Measurements from ENCODE around the gene SYTL1. TPM values are rescaled to one million over a fixed set of nuclear protein-coding genes. Genes with fewer than 3 reads are reported as not detected.
A peak's percentile ranks its signal among the peaks of the same experiment; 100 is the strongest.

Gene SYTL1
- total RNA-seq, 1 donor, result under 0.01 TPM

DNA sequence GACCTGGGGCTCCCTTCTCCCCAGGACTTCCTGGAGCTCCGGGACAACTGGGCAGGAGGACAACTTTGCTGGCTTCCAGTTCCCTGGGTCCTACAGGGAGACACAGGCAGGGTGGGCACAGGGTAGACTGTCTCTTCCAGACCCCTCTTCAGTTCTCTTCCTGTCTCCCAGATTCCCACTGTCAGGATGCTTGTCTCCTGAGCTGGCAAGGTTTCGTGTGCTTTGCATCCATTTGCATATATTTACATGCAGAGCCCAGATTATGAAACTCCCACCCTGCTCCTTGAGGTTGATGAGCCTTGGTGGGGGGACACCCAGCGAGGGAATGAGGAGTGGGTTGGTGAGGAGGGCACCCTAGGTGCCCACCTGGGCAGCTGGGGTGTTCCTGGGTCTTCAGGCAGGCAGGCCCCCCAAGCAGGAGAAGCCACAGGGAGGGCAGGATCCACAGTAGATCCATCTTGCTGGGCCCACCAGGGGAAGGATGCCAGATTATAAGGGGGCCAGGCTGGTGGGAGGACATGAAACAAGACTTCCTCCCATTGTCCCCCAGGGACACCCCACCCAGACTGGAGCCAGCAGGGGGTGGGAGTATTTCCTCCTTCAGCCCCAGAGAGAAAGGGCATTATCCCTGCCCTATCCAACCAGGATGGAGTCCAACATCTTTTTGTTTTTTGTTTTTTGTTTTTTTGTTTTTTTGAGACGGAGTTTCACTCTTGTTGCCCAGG, 32.7 kb downstream of the SYTL1 start, which contains the start of gene FCN3:
Gene FCN3, minus strand, starts transcription at position 463 of the 725 bp plus-strand sequence. Its CDS starts 6 bp downstream, at position 457.
- no peaks in the 10 kb centered on the region for H3K9me3 ChIP-seq (ENCODE audit: low read depth, low read length)
- no peak for DNase-seq (ENCODE audit: insufficient read length, low spot score, missing footprints)

GRCh38 chr1:27377760-27378495, 36.1 kb downstream of the SYTL1 start:
- TF ChIP-seq CTCF (IDR thresholded peaks at IDR 0.05; ENCODE audit: extremely low read depth, low read depth, low read length), result no peak
- H3K79me2 ChIP-seq (ENCODE audit: insufficient read depth, low read length), result no peaks in the 10 kb centered on the region

More for the DNA sequence above, 32.7 kb downstream of the SYTL1 start, which contains the start of gene FCN3:
- H4K20me1 ChIP-seq (ENCODE audit: insufficient read depth, low read length), result no peaks in the 10 kb centered on the region
- TF ChIP-seq CTCF (IDR thresholded peaks at IDR 0.05; ENCODE audit: extremely low read depth, low read depth, low read length), result no peak
- H3K27ac ChIP-seq (ENCODE audit: low read depth, low read length), result no peak within 1 kb of the TSS
- H3K4me2 ChIP-seq (ENCODE audit: insufficient read depth, low read length), result no peak within 1 kb of the TSS
- no peaks in the 10 kb centered on the region for H3K79me2 ChIP-seq (ENCODE audit: insufficient read depth, low read length)
- H2AFZ ChIP-seq (ENCODE audit: low read length), result no peak within 1 kb of the TSS
- no peaks in the 10 kb centered on the region for H3K4me1 ChIP-seq (ENCODE audit: insufficient read depth, low read length)
- no peaks in the 10 kb centered on the region for H3K36me3 ChIP-seq (ENCODE audit: insufficient read depth, low read length)
- H3K4me3 ChIP-seq (ENCODE audit: insufficient read depth, low read length), result no peak within 1 kb of the TSS
- H3K27me3 ChIP-seq (ENCODE audit: insufficient read depth, low read length), result peaks cover 4% of the 10 kb centered on the region

DNA sequence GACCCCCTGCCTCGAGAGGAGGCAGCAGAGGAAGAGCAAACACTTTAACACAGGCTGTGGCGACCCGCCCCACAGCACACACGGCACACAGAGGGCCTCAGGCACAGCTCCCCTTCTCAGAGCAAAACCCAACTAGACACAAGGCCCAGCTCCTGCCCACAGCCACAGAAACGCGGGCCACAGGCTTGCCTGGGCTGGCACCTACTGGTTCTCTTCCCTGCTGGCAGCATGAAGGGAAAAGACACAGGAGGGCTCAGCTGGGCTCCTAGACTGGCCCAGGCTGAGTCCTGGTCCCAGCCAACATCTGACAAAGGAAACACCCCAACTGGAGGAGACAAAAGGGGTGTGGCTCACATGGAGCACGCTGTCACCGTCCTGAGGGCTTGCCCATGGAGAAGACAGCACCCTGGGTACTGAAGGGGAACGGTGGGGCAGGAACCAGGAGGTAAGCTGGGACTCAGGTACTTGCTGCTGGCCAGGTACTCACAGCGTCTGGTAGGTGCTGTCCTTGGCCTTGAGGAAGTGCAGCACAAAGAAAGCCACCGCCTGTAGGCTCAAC, 37.8 kb downstream of the SYTL1 start:
- Histone ChIP-seq H2AFZ (ENCODE audit: low read length) (no peak overlapping the region), H3K4me3 (ENCODE audit: insufficient read depth, low read length) (no peak overlapping the region), H3K27ac (ENCODE audit: low read depth, low read length) (no peak overlapping the region), H3K27me3 (ENCODE audit: insufficient read depth, low read length) (peaks cover under 1% of the 10 kb centered on the region), H3K79me2 (ENCODE audit: insufficient read depth, low read length) (no peaks in the 10 kb centered on the region), H3K9me3 (ENCODE audit: low read depth, low read length) (no peaks in the 10 kb centered on the region), H3K36me3 (ENCODE audit: insufficient read depth, low read length) (no peaks in the 10 kb centered on the region), H3K4me1 (ENCODE audit: insufficient read depth, low read length) (no peaks in the 10 kb centered on the region), H4K20me1 (ENCODE audit: insufficient read depth, low read length) (no peaks in the 10 kb centered on the region), H3K4me2 (ENCODE audit: insufficient read depth, low read length) (no peak overlapping the region)
- TF ChIP-seq CTCF (IDR thresholded peaks at IDR 0.05; ENCODE audit: extremely low read depth, low read depth, low read length), result no peak
- no peak for DNase-seq (ENCODE audit: insufficient read length, low spot score, missing footprints)

More at GRCh38 chr1:27377760-27378495, 36.1 kb downstream of the SYTL1 start:
- H3K9me3 ChIP-seq (ENCODE audit: low read depth, low read length), result no peaks in the 10 kb centered on the region
- no peak overlapping the region for H3K4me3 ChIP-seq (ENCODE audit: insufficient read depth, low read length)
- peaks cover 4% of the 10 kb centered on the region for H3K27me3 ChIP-seq (ENCODE audit: insufficient read depth, low read length)
- H2AFZ ChIP-seq (ENCODE audit: low read length), result no peak overlapping the region
- no peak overlapping the region for H3K27ac ChIP-seq (ENCODE audit: low read depth, low read length)
- H3K36me3 ChIP-seq (ENCODE audit: insufficient read depth, low read length), result no peaks in the 10 kb centered on the region
- no peaks in the 10 kb centered on the region for H4K20me1 ChIP-seq (ENCODE audit: insufficient read depth, low read length)
- no peaks in the 10 kb centered on the region for H3K4me1 ChIP-seq (ENCODE audit: insufficient read depth, low read length)
- H3K4me2 ChIP-seq (ENCODE audit: insufficient read depth, low read length), result no peak overlapping the region
- no peak for DNase-seq (ENCODE audit: insufficient read length, low spot score, missing footprints)

GRCh38 chr1:27380224-27380623, 38.4 kb downstream of the SYTL1 start:
- H3K79me2 ChIP-seq (ENCODE audit: insufficient read depth, low read length), result no peaks in the 10 kb centered on the region
- no peaks in the 10 kb centered on the region for H3K27me3 ChIP-seq (ENCODE audit: insufficient read depth, low read length)
- no peak overlapping the region for H3K4me3 ChIP-seq (ENCODE audit: insufficient read depth, low read length)
- H2AFZ ChIP-seq (ENCODE audit: low read length), result peak overlapping the region; percentile 62
- H3K27ac ChIP-seq (ENCODE audit: low read depth, low read length), result no peak overlapping the region
- peak; percentile 91 for DNase-seq (ENCODE audit: insufficient read length, low spot score, missing footprints)
- no peak for TF ChIP-seq CTCF (IDR thresholded peaks at IDR 0.05; ENCODE audit: extremely low read depth, low read depth, low read length)
- H3K9me3 ChIP-seq (ENCODE audit: low read depth, low read length), result no peaks in the 10 kb centered on the region
- H3K4me1 ChIP-seq (ENCODE audit: insufficient read depth, low read length), result no peaks in the 10 kb centered on the region
- no peak overlapping the region for H3K4me2 ChIP-seq (ENCODE audit: insufficient read depth, low read length)
- H4K20me1 ChIP-seq (ENCODE audit: insufficient read depth, low read length), result no peaks in the 10 kb centered on the region
- no peaks in the 10 kb centered on the region for H3K36me3 ChIP-seq (ENCODE audit: insufficient read depth, low read length)

All from osteoblast (primary cell).